ENCODE results near the gene HEXIM1.
A peak's percentile ranks its signal among the peaks of the same experiment; 100 is the strongest.

HEXIM1 gene

GRCh38 chr17:45125509-45125908 is 22.8 kb upstream of the HEXIM1 start:
- no peak overlapping the region for H3K27ac ChIP-seq (ENCODE audit: low read depth, low read length)

GRCh38 chr17:45127207-45127547 is 21.1 kb upstream of the HEXIM1 start:
- Histone ChIP-seq H3K9ac (ENCODE audit: low read length) (no peak overlapping the region), H3K9me3 (ENCODE audit: low read length) (no peaks in the 10 kb centered on the region), H3K36me3 (ENCODE audit: insufficient read depth, low read length) (no peaks in the 10 kb centered on the region), H3K27me3 (ENCODE audit: control insufficient read depth in 1 of 2, insufficient read depth in 2 of 2, low read length in 2 of 2) (no peaks in the 10 kb centered on the region), H3K4me3 (ENCODE audit: low read depth in 1 of 2, low read length in 2 of 2) (no peak overlapping the region), H3K4me1 (ENCODE audit: insufficient read depth, low read length) (peaks cover 64% of the 10 kb centered on the region), H3K27ac (ENCODE audit: low read depth, low read length) (peak overlapping the region; percentile 82)

More at GRCh38 chr17:45125509-45125908, 22.8 kb upstream of the HEXIM1 start:
- Histone ChIP-seq H3K27me3 (ENCODE audit: control insufficient read depth in 1 of 2, insufficient read depth in 2 of 2, low read length in 2 of 2) (no peaks in the 10 kb centered on the region), H3K9me3 (ENCODE audit: low read length) (no peaks in the 10 kb centered on the region), H3K4me1 (ENCODE audit: insufficient read depth, low read length) (peaks cover 54% of the 10 kb centered on the region), H3K9ac (ENCODE audit: low read length) (no peak overlapping the region), H3K4me3 (ENCODE audit: low read depth in 1 of 2, low read length in 2 of 2) (no peak overlapping the region), H3K36me3 (ENCODE audit: insufficient read depth, low read length) (no peaks in the 10 kb centered on the region)

- H3K27ac ChIP-seq (ENCODE audit: low read depth, low read length), result peak overlapping the region; percentile 82
- peak overlapping the region; percentile 34 to 39 for H3K4me3 ChIP-seq (ENCODE audit: low read depth in 1 of 2, low read length in 2 of 2)
- no peaks in the 10 kb centered on the region for H3K9me3 ChIP-seq (ENCODE audit: low read length)
- no peaks in the 10 kb centered on the region for H3K27me3 ChIP-seq (ENCODE audit: control insufficient read depth in 1 of 2, insufficient read depth in 2 of 2, low read length in 2 of 2)
- H3K36me3 ChIP-seq (ENCODE audit: insufficient read depth, low read length), result no peaks in the 10 kb centered on the region
- H3K9ac ChIP-seq (ENCODE audit: low read length), result no peak overlapping the region
- peaks cover 60% of the 10 kb centered on the region for H3K4me1 ChIP-seq (ENCODE audit: insufficient read depth, low read length)
Observed at GRCh38 chr17:45127548-45128300, 20.6 kb upstream of the HEXIM1 start.

GRCh38 chr17:45128331-45128730 is 19.9 kb upstream of the HEXIM1 start:
- H3K36me3 ChIP-seq (ENCODE audit: insufficient read depth, low read length), result no peaks in the 10 kb centered on the region
- peak overlapping the region; percentile 27 to 39 for H3K4me3 ChIP-seq (ENCODE audit: low read depth in 1 of 2, low read length in 2 of 2)
- peak overlapping the region; percentile 82 for H3K27ac ChIP-seq (ENCODE audit: low read depth, low read length)
- H3K9me3 ChIP-seq (ENCODE audit: low read length), result no peaks in the 10 kb centered on the region
- no peaks in the 10 kb centered on the region for H3K27me3 ChIP-seq (ENCODE audit: control insufficient read depth in 1 of 2, insufficient read depth in 2 of 2, low read length in 2 of 2)
- peaks cover 60% of the 10 kb centered on the region for H3K4me1 ChIP-seq (ENCODE audit: insufficient read depth, low read length)
- no peak overlapping the region for H3K9ac ChIP-seq (ENCODE audit: low read length)

- H3K9me3 ChIP-seq (ENCODE audit: low read length), result no peaks in the 10 kb centered on the region
- H3K27me3 ChIP-seq (ENCODE audit: control insufficient read depth in 1 of 2, insufficient read depth in 2 of 2, low read length in 2 of 2), result no peaks in the 10 kb centered on the region
- H3K9ac ChIP-seq (ENCODE audit: low read length), result no peak overlapping the region
- no peak overlapping the region for H3K4me3 ChIP-seq (ENCODE audit: low read depth in 1 of 2, low read length in 2 of 2)
- no peaks in the 10 kb centered on the region for H3K36me3 ChIP-seq (ENCODE audit: insufficient read depth, low read length)
- peaks cover 54% of the 10 kb centered on the region for H3K4me1 ChIP-seq (ENCODE audit: insufficient read depth, low read length)
- peak overlapping the region; percentile 82 for H3K27ac ChIP-seq (ENCODE audit: low read depth, low read length)
Observed at GRCh38 chr17:45128989-45129388, 19.3 kb upstream of the HEXIM1 start.

GRCh38 chr17:45129426-45129939 is 18.8 kb upstream of the HEXIM1 start:
- H3K4me3 ChIP-seq (ENCODE audit: low read depth in 1 of 2, low read length in 2 of 2), result no peak overlapping the region
- no peak overlapping the region for H3K27ac ChIP-seq (ENCODE audit: low read depth, low read length)
- no peaks in the 10 kb centered on the region for H3K36me3 ChIP-seq (ENCODE audit: insufficient read depth, low read length)
- H3K9me3 ChIP-seq (ENCODE audit: low read length), result no peaks in the 10 kb centered on the region
- H3K27me3 ChIP-seq (ENCODE audit: control insufficient read depth in 1 of 2, insufficient read depth in 2 of 2, low read length in 2 of 2), result no peaks in the 10 kb centered on the region
- peaks cover 49% of the 10 kb centered on the region for H3K4me1 ChIP-seq (ENCODE audit: insufficient read depth, low read length)
- H3K9ac ChIP-seq (ENCODE audit: low read length), result no peak overlapping the region

GRCh38 chr17:45129940-45130680 is 18.2 kb upstream of the HEXIM1 start:
- H3K4me1 ChIP-seq (ENCODE audit: insufficient read depth, low read length), result peaks cover 46% of the 10 kb centered on the region
- no peaks in the 10 kb centered on the region for H3K36me3 ChIP-seq (ENCODE audit: insufficient read depth, low read length)
- no peak overlapping the region for H3K9ac ChIP-seq (ENCODE audit: low read length)
- no peaks in the 10 kb centered on the region for H3K9me3 ChIP-seq (ENCODE audit: low read length)
- H3K27ac ChIP-seq (ENCODE audit: low read depth, low read length), result peak overlapping the region; percentile 34
- H3K27me3 ChIP-seq (ENCODE audit: control insufficient read depth in 1 of 2, insufficient read depth in 2 of 2, low read length in 2 of 2), result no peaks in the 10 kb centered on the region
- no peak overlapping the region for H3K4me3 ChIP-seq (ENCODE audit: low read depth in 1 of 2, low read length in 2 of 2)

GRCh38 chr17:45130681-45131615 is 17.3 kb upstream of the HEXIM1 start:
- no peaks in the 10 kb centered on the region for H3K27me3 ChIP-seq (ENCODE audit: control insufficient read depth in 1 of 2, insufficient read depth in 2 of 2, low read length in 2 of 2)
- peaks cover 47% of the 10 kb centered on the region for H3K4me1 ChIP-seq (ENCODE audit: insufficient read depth, low read length)
- peak overlapping the region; percentile 62 for H3K9ac ChIP-seq (ENCODE audit: low read length)
- no peaks in the 10 kb centered on the region for H3K9me3 ChIP-seq (ENCODE audit: low read length)
- peak overlapping the region; percentile 64 to 95 for H3K4me3 ChIP-seq (ENCODE audit: low read depth in 1 of 2, low read length in 2 of 2)
- no peaks in the 10 kb centered on the region for H3K36me3 ChIP-seq (ENCODE audit: insufficient read depth, low read length)
- H3K27ac ChIP-seq (ENCODE audit: low read depth, low read length), result peak overlapping the region; percentile 81

- peak overlapping the region; percentile 62 for H3K9ac ChIP-seq (ENCODE audit: low read length)
Observed at GRCh38 chr17:45131616-45132319, 16.5 kb upstream of the HEXIM1 start.

GRCh38 chr17:45132320-45132571 is 16.0 kb upstream of the HEXIM1 start, which contains the start of gene PLCD3:
TSS of gene PLCD3 (minus strand) at chr17:45132515. CDS start at chr17:45132410, 105 bp downstream.
- Histone ChIP-seq H3K9me3 (ENCODE audit: low read length) (no peaks in the 10 kb centered on the region), H3K27ac (ENCODE audit: low read depth, low read length) (peak within 1 kb of the TSS; percentile 99), H3K27me3 (ENCODE audit: control insufficient read depth in 1 of 2, insufficient read depth in 2 of 2, low read length in 2 of 2) (no peaks in the 10 kb centered on the region), H3K36me3 (ENCODE audit: insufficient read depth, low read length) (peaks cover under 1% of the 10 kb centered on the region), H3K4me3 (ENCODE audit: low read depth in 1 of 2, low read length in 2 of 2) (peak within 1 kb of the TSS; percentile 88 to 95), H3K9ac (ENCODE audit: low read length) (peak within 1 kb of the TSS; percentile 93), H3K4me1 (ENCODE audit: insufficient read depth, low read length) (peaks cover 56% of the 10 kb centered on the region)

More at GRCh38 chr17:45131616-45132319, 16.5 kb upstream of the HEXIM1 start:
- no peaks in the 10 kb centered on the region for H3K9me3 ChIP-seq (ENCODE audit: low read length)
- peak overlapping the region; percentile 64 to 95 for H3K4me3 ChIP-seq (ENCODE audit: low read depth in 1 of 2, low read length in 2 of 2)
- H3K27me3 ChIP-seq (ENCODE audit: control insufficient read depth in 1 of 2, insufficient read depth in 2 of 2, low read length in 2 of 2), result no peaks in the 10 kb centered on the region
- peaks cover 56% of the 10 kb centered on the region for H3K4me1 ChIP-seq (ENCODE audit: insufficient read depth, low read length)
- peak overlapping the region; percentile 81 for H3K27ac ChIP-seq (ENCODE audit: low read depth, low read length)
- H3K36me3 ChIP-seq (ENCODE audit: insufficient read depth, low read length), result no peaks in the 10 kb centered on the region

Measured in muscle layer of colon (tissue), 2 donors.